Esophagus squamous epithelium (tissue), 5 donors: ENCODE data around the gene TSPAN4. TPM values are rescaled to one million over a fixed set of nuclear protein-coding genes. Genes with fewer than 3 reads are reported as not detected.

Experiments
- DNase-seq: peaks from one replicate; lab custom pipeline; 2025; lab: John Stamatoyannopoulos, UW
- H3K27ac ChIP-seq, 4 donors: fragments of 200-600 bp; sonication (generic); one replicate each; pipeline ENCODE4 v1.5.1; 2016 to 2019; ENCODE audit warnings: mild to moderate bottlenecking in 1 of 4
- H3K27me3 ChIP-seq, 4 donors: fragments of 200-600 bp; sonication (generic); 1 replicate in 3 of 4; 2 replicates in 1 of 4; pipeline versions ENCODE4 v1.5.1 to v1.6.0; 2017 to 2021; ENCODE audit warnings: antibody characterized with exemption in 1 of 4
- H3K36me3 ChIP-seq, 3 donors: fragments of 200-600 bp; sonication (generic); one replicate each; pipeline ENCODE4 v1.5.1; 2016 to 2019
- H3K4me1 ChIP-seq, 3 donors: fragments of 200-600 bp; sonication (generic); one replicate each; pipeline ENCODE4 v1.5.1; 2017 to 2019
- H3K4me3 ChIP-seq, 4 donors: fragments of 200-600 bp; sonication (generic); 1 replicate in 3 of 4; 2 replicates in 1 of 4; pipeline ENCODE4 v1.5.1; 2016 to 2019; ENCODE audit warnings: mild to moderate bottlenecking in 2 of 4, moderate library complexity in 1 of 4
- H3K9me3 ChIP-seq, 3 donors: fragments of 200-600 bp; sonication (generic); one replicate each; pipeline ENCODE4 v1.5.1; 2016 to 2019
- CTCF ChIP-seq, 6 experiments: fragments of 450-650 bp in 4 of 6; fragments of 200-600 bp in 2 of 6; sonication (generic) in 2 of 6; IDR thresholded peaks; one replicate each; pipeline ENCODE4 v1.5.1; 2016 to 2019; ENCODE audit warnings: antibody characterized with exemption in 6 of 6, mild to moderate bottlenecking in 4 of 6, moderate library complexity in 4 of 6
- POLR2A ChIP-seq, 4 donors: fragments of 450-650 bp; IDR thresholded peaks; one replicate each; pipeline ENCODE4 v1.6.1; 2017; ENCODE audit warnings: antibody characterized with exemption in 4 of 4, mild to moderate bottlenecking in 4 of 4, moderate library complexity in 3 of 4
- WGBS, 2 donors: methylation state at CpG; one replicate each; pipeline ENCODE4 v1.1.5; 2018; 5-methylcytosine and 5-hydroxymethylcytosine counted together
- intact Hi-C: fragments of 100-400 bp; cut with DNase I; formaldehyde crosslinking; loops from one replicate; pipeline ENCODE4 v1.15.0; 2022
- total RNA-seq, 4 donors: library from RNA; depleted of rRNA; stranded (reverse); fragments of >200 nt; gene quantifications; one replicate each; pipeline ENCODE4 v1.1.0, GENCODE V29; 2016
- donor health status: DM: yes; HTN: yes; CAD: no.

TSPAN4 gene
- total RNA-seq, 4 donors from 2014 or later: 6.8 to 59.7 (median 19.0) TPM

DNA sequence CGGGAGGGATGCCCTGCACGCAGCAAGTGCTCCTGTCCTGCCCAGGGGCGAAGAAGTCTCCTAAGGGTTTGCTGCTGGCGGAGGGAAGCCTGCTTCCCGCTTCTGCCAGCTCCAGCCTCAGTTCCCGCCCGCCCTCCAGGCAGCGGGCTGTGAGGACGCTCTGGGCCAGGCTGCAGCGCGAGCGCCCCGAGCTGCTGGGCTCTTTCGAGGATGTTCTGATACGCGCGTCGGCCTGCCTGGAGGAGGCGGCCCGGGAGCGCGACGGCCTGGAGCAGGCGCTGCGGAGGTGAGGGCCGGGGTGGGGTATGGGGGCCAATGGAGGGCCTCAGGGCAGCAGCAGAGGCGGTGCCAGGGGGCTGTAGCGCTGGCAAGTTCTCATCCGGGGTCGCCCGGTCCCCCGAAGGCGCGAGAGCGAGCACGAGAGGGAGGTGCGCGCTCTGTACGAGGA lies 12.8 kb upstream of the TSPAN4 start:
- Histone ChIP-seq H3K4me1 (peaks cover 69 to 98% (median 78%) of the 10 kb centered on the region in 3 donors), H3K4me3 (peak overlapping the region; percentile 1 to 62 (median 44)), H3K27ac (peak overlapping the region in 3 of 4 donors; percentile 65 to 80 (median 73)), H3K36me3 (peaks cover 0 to 13% (median 4%) of the 10 kb centered on the region in 3 donors), H3K9me3 (no peaks in the 10 kb centered on the region), H3K27me3 (peaks cover 0 to 77% (median 7%) of the 10 kb centered on the region in 4 donors)
- intact Hi-C loops: no loop called here
- DNase-seq: no peak
- 2% methylated on average over 10 of the region's 39 CpGs; no CpG with 5 or more reads in 1 of the 2 donors for WGBS, 2 donors
- TF ChIP-seq CTCF (IDR thresholded peaks at IDR 0.05): no peak
- TF ChIP-seq POLR2A (IDR thresholded peaks at IDR 0.05): peak in 2 of 4 donors; percentile 11 to 43

DNA sequence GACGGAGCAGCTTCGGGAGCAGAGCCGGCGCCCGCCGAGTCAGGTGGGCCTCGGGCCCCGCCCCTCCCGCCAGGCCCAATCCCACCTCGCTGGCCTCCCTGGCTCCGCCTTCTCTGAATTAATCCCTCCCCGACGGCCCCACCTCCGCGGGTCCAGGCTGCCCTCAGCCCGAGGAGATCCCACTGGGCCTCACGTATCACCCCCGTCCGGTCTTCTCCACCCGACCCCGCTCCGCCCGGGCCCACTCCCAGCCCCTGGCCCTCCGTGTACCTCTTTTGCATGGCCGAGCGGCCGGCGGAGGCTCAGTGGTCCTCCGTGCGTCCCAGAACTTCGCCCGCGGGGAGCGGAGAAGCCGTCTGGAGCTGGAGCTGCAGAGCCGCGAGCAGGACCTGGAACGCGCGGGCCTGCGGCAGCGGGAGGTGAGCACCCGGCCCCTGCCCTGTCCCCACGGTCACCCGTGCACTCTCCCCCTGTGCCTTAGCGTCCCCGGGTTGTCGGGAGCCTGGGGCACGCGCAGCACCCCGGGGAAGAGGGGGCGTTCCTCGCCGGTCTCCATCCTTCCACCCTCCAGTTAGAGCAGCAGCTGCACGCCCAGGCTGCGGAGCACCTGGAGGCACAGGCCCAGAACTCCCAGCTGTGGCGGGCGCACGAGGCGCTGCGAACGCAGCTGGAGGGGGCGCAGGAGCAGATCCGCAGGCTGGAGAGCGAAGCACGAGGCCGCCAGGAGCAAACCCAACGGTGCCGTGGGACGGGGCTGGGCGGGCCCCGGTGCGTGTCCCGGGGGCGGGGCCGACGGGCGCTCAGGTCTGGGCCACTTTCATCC lies 12.1 kb upstream of the TSPAN4 start:
- H3K4me3 ChIP-seq: peak overlapping the region; percentile 1 to 62 (median 44)
- intact Hi-C loops: no loop called here

DNA sequence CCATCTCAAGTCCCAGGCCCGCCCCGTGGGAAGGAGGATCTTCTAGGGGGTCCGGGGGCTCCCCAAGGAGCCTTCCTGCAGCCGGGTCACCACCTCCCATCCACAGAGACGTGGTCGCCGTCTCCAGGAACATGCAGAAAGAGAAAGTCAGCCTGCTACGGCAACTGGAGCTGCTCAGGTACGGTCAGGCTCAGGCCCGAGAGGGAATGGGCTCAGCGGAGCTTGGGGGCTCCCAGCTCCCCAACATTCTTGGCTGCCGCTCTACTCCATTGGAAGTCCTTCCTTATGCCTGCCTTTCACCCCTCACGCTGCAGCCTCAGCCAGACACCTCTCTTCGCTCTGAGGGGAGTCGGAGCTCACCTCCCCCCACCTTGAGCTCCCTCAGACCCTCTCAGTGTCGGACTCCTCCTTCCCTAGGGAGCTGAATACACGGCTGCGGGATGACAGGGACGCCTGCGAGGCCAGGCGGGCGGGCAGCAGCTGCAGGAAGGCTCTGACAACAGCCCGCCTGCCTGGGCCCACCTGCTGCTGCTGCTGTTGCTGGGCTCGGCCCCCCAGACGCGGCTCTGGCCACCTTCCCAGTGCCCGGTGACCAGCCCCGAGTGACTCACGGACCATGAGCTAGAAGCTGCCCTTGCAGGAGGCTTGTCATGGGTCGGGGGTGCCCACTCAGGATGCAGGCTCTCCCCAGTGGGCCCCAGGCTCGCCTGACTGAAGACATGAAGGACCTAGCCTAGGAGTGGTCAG lies 11.4 kb upstream of the TSPAN4 start:
- no peak for DNase-seq
- no peak overlapping the region for H3K27ac ChIP-seq
- H3K4me1 ChIP-seq: peaks cover 73 to 97% (median 74%) of the 10 kb centered on the region in 3 donors
- intact Hi-C loops: no loop called here
- 51 to 60% methylated on average over 4 to 8 of the region's 31 CpGs for WGBS, 2 donors
- H3K36me3 ChIP-seq: peaks cover 0 to 6% (median 0%) of the 10 kb centered on the region in 3 donors
- TF ChIP-seq CTCF (IDR thresholded peaks at IDR 0.05): no peak
- H3K4me3 ChIP-seq: peak overlapping the region; percentile 1 to 62 (median 44)
- H3K27me3 ChIP-seq: peaks cover 0 to 63% (median 7%) of the 10 kb centered on the region in 4 donors
- H3K9me3 ChIP-seq: no peaks in the 10 kb centered on the region

More for the DNA sequence above, 12.1 kb upstream of the TSPAN4 start:
- H3K36me3 ChIP-seq: peaks cover 0 to 6% (median 0%) of the 10 kb centered on the region in 3 donors
- no peak for DNase-seq
- 0% methylated on average over 5 of the region's 78 CpGs; no CpG with 5 or more reads in 1 of the 2 donors for WGBS, 2 donors
- TF ChIP-seq CTCF (IDR thresholded peaks at IDR 0.05): no peak
- peaks cover 0 to 71% (median 7%) of the 10 kb centered on the region in 4 donors for H3K27me3 ChIP-seq
- H3K9me3 ChIP-seq: no peaks in the 10 kb centered on the region
- peak overlapping the region in 3 of 4 donors; percentile 65 to 80 (median 73) for H3K27ac ChIP-seq
- peaks cover 73 to 98% (median 79%) of the 10 kb centered on the region in 3 donors for H3K4me1 ChIP-seq

DNA sequence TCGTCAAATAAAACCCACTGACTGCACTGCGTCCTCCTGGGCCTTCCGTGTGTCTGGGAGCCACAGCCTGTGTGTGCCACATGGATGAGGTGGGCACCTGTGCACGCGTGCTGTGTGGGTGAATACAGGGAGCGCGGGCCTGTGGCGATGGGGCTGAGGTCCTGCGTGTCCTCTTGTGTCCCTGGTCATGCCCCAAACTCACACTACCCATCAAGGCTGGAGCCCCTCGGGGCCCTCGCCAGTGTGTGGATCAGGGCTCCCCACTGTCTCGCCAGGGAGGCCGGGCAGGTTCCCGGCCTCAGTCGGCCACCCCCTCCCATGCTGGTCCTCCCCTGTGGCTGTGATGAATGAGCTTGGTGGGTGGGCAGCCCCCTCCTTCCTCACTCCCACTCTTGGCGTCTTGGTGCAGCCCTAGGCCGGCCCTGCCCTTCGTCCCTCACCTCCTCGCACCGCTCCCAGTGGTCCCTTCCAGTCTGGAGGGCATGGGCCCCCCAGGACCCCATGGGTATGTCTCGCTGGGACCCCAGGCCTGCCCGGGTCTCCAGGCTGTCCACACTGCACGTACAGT lies 10.6 kb upstream of the TSPAN4 start:
- Histone ChIP-seq H3K9me3 (no peaks in the 10 kb centered on the region), H3K4me3 (peak overlapping the region; percentile 63 to 88 (median 73)), H3K4me1 (peaks cover 66 to 96% (median 68%) of the 10 kb centered on the region in 3 donors), H3K27me3 (peaks cover 0 to 55% (median 7%) of the 10 kb centered on the region in 4 donors), H3K36me3 (peaks cover 0 to 14% (median 2%) of the 10 kb centered on the region in 3 donors), H3K27ac (peak overlapping the region; percentile 72 to 94 (median 90))
- intact Hi-C loops: no loop called here
- DNase-seq: no peak
- WGBS, 2 donors: 66% methylated on average over 12 of the region's 23 CpGs; no CpG with 5 or more reads in 1 of the 2 donors
- TF ChIP-seq CTCF (IDR thresholded peaks at IDR 0.05): no peak
- no peak for TF ChIP-seq POLR2A (IDR thresholded peaks at IDR 0.05)
